HG03066 (cell line): ENCODE measurements around the gene RABEP2.
"Not testable (repeated sequence)": the region's sequence is repeated elsewhere in the genome, so short reads cannot be mapped to it uniquely, and the experiment has no call there.

Source experiments
- ATAC-seq: cut with Tn5 transposase; IDR thresholded peaks from one replicate; pipeline ENCODE4 v1.9.1; 2021; ENCODE audit warnings: low read depth; ENCODE audit not compliant: unreplicated experiment

Gene RABEP2, protein sequence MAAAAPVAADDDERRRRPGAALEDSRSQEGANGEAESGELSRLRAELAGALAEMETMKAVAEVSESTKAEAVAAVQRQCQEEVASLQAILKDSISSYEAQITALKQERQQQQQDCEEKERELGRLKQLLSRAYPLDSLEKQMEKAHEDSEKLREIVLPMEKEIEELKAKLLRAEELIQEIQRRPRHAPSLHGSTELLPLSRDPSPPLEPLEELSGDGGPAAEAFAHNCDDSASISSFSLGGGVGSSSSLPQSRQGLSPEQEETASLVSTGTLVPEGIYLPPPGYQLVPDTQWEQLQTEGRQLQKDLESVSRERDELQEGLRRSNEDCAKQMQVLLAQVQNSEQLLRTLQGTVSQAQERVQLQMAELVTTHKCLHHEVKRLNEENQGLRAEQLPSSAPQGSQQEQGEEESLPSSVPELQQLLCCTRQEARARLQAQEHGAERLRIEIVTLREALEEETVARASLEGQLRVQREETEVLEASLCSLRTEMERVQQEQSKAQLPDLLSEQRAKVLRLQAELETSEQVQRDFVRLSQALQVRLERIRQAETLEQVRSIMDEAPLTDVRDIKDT

DNA sequence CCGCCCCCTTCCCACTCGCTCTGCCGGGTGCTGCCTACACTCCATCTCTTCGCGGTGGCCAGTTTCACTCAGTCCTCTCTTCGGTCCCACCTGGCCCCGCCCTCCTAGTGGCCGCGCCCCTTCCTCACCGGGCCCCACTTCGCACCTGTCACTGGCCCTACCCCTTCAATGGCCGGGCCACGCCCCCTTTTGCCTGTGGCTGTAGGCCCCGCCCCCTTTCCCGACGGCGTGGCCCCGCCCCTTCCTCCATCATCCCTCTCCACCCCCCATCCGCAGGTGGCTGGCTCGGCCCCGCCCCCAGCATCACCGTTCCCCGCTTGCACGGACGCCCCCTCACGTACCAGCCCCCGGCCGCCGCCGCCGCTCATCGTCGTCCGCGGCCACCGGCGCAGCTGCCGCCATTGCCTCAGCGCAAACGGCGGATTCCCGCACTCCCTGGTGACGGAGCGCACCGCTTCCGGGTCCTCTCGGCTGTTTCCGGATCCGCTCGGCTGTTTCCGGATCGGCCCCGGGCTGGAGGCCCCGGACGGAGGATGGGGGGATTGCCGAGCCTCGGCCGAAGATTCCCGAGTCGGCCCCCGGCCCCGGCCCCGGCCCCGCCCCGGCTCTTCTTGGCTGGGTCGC is at the start of gene RABEP2:
RABEP2 (minus strand) TSS at position 477 of the 624 bp plus-strand sequence; CDS start at position 402, 75 bp downstream.
- peak; percentile 49 for ATAC-seq

DNA sequence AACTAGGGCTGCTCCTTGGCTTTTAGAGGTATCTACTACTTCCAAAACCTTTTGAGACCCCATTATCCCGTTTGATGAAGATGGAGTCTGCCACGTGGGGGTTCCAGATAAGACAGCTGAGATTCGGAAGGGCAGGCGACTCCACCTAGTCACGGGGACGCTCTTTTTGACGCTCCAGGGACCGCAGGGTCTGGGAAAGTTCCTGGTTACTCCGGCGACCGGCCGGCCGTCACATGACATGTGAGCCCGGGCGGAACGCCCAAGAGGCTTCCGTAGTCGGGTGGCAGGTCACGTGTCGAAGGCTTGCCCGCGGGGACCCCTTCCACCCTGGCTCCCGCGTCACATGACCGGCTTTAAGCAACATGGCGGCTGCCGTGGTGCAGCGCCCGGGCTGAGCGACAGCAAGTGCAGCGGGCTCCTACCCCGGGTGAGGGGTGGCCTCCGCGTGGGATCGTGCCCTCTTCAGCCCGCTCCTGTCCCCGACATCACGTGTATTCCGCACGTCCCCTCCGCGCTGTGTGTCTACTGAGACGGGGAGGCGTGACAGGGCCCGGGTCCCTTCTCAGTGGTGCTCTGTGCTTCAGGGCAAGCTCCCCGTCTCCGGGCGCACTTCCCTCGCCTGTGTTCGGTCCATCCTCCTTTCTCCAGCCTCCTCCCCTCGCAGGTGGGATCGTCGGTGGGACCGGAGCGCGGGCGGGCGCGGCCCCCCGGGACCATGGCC is 49.6 kb upstream of the RABEP2 start, which contains the start of gene SPNS1:
SPNS1 (plus strand) TSS at position 342 of the 721 bp plus-strand sequence; CDS start at position 716, 374 bp downstream.
- peak; percentile 84 for ATAC-seq

DNA sequence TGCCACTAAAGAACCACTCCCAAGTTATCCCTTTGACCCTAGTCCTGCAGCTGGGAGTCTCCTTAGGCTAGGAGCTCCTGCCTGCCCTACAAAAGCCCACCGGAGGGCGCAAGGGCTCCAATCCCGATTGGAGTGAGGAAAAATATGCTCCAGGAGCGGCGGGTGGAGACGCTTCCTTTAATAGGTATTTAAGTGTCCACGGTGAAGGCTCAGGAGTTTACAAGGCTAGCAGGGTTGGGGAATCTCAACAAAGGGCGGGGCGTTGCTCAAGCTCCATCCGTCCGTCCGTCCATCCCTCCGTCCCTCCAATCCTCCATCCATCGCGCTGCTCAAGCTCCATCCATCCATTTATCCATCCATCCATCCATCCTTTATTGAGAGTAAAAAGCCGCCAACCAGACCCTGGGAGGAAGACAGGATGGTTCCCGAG is 49.0 kb upstream of the RABEP2 start:
- peak; percentile 12 for ATAC-seq

DNA sequence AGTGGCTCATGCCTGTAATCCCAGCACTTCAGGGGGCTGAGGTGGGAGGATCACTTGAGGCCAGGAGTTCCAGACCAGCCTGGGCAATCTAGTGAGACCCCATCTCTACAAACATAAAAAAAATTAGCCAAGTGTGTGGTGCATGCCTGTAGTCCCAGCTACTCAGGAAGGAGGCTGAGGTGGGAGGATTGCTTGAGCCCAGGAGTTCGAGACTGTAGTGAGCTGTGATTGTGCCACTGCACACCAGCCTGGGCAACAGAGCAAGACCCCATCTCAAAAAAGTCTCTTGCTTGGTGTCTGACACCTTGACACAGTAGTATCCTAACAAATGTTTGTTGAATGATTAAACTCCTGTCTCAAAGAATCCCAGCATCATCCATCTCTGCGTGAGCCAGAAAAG is 44.7 kb upstream of the RABEP2 start:
- ATAC-seq: not testable (repeated sequence)

DNA sequence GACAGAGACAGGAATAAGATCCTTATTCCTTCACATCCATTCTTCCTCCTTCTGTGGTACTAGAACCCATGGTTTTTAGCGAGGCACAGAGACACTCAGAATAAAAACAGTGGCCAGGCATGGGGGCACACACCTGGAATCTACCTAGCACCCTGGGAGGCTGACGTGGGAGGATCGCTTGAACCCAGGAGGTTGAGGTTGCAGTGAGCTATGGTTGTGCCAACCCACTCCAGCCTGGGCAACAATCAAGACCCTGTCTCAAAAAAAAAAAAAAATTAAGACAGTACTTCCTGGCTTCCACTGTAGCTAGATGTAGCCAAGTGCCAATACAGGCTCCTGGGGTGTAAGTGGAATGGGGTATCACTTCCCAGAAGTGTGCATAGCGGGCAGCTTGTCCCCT is 42.1 kb upstream of the RABEP2 start:
- no peak for ATAC-seq

DNA sequence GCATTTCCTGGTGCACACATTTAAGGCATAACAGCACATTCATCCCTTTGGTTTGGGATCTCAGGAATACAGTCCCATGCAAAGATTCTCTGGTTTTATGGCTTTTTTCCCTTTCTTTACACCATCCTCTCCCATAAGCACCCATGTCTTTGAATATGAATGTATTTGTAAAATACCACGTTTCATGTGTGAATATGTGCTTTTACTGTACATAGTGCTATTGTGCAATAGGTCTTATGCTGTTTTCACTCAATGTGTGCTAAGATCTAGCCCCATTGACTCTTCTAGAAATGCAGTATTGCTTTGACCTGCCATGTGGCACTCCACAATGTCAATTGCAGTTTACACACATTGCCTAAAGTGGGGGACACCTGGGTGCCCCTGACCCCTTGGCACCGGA is 39.5 kb upstream of the RABEP2 start:
- no peak for ATAC-seq

DNA sequence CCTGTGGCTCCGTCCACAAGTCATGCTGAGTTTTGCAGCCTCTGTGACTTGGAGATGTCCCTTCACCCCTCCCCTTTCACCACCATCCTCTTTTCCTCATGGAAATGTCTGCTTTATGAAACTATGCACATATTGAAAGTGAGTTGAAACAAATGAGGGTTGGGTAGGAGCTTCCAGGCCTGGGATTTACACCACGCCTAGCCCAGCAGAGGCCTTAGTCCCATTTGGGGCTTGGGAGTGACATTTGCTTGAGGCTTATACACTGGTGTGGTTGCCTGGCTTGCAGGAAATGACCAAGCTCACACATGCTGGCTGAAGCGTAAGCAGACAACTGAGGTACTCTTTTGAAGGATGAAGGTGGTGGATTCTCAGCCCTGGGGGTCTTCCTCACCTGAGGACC is 39.0 kb upstream of the RABEP2 start:
- ATAC-seq: no peak

DNA sequence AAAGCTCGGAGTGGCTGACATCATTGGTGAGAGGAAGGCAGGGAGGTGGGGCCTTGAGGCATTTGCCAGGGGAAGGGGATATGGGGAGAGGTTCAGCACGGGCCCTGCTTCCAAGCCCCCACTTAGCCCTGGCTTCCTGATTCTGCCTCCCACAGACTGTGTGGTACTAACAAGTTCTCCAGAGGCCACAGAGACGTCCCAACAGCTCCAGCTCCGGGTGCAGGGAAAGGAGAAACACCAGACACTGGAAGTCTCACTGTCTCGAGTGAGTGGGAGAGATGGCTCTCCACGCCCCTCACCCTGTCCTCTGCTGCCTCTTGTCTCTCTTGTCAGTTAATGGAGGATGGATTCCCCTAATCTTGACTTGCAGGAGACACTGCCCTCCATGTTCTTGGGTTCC is 33.8 kb upstream of the RABEP2 start:
- ATAC-seq: no peak

DNA sequence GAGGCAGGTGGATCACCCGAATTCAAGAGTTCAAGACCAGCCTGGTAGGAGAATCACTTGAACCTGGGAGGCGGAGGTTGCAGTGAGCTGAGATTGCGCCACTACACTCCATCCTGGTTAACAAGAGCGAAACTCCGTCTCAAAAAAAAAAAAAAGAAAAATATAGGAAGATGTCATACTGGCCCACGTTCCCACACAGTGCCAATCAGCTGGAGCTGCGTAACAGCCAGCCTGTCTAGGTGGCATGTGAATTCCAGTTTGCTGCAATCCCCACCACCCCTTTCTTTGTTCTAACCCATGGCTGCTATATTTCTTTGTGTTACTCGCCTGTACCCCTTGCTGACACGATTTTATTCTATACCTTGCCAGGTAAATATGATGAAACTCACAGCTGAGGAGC is 33.2 kb upstream of the RABEP2 start:
- ATAC-seq: no peak

DNA sequence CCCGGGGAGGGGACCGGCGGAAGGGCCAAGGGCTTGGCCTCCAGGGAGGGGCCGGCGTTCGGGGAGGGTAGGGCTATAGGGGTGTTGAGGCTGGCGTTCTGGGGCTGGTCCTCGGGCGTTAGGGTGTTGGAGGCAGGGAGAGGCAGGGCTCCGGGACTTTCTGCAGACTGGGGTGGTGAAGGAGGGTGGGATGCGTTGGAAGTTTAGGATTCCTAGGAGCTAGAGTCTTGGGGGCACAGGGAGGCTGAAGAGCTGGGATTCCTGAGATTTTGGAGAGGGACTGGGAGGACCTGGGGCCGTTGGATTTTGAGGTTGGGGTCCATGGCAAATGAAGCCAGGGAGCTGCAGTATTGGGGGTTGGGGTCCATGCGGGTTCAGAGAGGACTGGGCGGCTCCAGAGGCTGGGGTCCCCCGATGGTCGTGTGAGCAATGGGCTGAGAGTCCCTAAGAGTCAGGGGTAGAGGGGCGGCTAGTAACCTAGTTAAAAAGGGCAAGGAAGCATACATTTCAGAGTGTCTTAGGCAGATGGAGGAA is 26.4 kb upstream of the RABEP2 start:
- no peak for ATAC-seq

DNA sequence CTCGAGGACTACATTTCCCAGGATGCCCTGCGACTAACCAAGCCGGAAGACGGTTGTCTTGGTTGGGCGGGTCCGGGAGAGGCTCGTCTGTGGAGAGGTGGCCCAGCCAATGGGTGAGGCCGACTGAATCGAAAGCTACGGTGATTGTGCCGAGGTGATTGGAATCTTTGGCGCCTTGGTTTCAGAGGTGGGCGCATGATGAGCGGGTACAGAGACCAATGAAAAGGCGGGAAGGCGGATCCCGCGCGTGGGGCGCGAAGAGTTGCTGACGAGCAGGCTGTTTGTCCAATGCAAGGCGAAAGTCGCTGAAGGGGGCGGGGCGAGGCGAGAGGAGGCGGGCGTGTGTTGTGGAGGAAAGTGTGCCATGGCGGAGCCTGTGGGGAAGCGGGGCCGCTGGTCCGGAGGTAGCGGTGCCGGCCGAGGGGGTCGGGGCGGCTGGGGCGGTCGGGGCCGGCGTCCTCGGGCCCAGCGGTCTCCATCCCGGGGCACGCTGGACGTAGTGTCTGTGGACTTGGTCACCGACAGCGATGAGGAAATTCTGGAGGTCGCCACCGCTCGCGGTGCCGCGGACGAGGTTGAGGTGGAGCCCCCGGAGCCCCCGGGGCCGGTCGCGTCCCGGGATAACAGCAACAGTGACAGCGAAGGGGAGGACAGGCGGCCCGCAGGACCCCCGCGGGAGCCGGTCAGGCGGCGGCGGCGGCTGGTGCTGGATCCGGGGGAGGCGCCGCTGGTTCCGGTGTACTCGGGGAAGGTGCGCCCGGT is 25.8 kb upstream of the RABEP2 start, which contains the start of gene NFATC2IP:
NFATC2IP (plus strand) TSS at position 290 of the 762 bp plus-strand sequence; CDS start at position 365, 75 bp downstream.
- ATAC-seq: peak; percentile 87

DNA sequence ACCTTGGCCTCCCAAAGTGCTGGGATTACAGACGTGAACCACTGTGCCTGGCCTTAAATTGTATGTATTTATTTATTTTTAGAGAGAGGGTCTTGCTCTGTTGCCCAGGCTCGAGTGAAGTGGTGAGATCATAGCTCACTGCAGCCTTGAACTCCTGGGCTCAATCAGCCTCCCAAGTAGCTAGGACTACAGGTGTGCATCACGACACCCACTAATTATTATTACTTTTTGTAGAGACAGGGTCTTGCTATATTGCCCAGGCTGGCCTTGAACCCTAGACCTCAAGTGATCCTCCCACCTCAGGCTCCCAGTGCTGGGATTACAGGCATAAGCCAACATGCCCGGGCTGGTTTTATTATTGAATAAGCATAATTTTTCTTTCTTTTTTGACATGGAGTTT is 21.6 kb upstream of the RABEP2 start:
- no peak for ATAC-seq

DNA sequence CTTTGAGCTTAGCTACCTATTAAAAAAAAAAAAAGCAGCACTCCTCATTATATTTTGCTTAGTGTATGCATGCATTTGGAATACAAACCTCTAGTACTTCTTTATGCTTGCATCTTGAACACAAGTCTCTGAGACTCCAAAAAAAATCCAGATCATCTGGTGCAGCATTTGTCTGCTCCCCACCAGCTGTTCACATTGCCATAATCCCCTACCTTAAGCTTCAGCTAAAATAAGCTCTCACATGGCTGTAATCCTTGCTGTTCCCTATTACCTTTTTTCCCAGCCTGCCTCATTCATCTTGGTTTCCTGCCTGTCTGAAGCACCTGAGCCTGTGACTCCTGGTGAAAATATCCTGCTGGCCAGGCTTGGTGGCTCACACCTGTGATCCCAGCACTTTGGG is 18.2 kb upstream of the RABEP2 start:
- ATAC-seq: no peak

DNA sequence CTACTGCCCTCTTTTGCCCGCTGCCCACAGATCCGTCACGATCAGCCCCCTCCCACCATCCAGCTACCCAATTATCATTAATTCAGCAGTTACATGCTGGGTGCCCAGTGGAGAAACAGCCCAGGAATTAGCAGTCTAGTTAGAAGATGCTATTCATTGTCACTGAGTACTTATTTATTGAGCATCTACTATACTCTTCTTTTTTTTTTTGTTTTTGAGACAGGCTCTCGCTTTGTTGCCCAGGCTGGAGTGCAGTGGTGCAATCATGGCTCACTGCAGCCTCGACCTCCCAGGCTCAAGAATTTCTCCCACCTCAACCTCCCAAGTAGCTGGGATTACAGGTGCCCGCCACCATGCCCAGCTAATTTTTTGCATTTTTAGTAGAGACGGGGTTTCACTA is 14.8 kb upstream of the RABEP2 start:
- ATAC-seq: not testable (repeated sequence)

DNA sequence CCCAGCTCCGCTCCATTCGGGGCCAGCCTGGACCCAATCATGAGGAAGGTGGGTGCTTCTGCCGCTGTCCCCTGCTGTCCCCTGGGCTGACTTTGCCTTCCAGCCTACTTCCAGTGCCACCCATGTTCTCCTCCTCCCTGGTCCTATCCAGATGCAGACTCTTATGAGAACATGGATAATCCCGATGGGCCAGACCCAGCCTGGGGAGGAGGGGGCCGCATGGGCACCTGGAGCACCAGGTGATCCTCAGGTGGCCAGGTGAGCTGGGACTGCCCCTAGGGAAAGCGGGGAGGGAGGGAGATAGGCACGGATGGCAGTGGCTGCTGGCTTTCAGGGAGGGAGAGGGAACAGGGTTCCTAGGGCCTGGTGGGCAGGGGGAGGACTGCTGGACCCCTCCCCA is 13.7 kb upstream of the RABEP2 start:
- ATAC-seq: no peak

DNA sequence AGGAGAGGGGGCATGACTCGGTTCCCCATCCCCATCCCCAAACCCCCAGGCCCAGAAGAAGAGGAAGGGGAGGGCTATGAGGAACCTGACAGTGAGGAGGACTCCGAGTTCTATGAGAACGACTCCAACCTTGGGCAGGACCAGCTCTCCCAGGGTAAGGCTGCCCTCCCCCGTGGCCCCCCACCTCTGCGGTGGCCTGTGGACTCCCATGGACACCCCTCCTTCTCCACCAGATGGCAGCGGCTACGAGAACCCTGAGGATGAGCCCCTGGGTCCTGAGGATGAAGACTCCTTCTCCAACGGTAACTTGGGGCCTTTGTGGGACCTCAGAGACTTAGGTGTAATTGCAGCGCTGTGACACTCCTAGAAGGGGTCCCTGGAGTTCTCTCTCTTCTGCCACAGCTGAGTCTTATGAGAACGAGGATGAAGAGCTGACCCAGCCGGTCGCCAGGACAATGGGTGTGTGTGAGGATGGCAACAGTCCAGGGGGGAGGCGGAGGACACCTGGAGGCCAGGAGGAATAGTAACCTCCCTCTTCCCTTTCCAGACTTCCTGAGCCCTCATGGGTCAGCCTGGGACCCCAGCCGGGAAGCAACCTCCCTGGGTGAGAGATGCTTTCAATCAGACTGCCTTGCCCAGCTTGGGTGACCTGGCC is 12.3 kb upstream of the RABEP2 start:
- no peak for ATAC-seq

DNA sequence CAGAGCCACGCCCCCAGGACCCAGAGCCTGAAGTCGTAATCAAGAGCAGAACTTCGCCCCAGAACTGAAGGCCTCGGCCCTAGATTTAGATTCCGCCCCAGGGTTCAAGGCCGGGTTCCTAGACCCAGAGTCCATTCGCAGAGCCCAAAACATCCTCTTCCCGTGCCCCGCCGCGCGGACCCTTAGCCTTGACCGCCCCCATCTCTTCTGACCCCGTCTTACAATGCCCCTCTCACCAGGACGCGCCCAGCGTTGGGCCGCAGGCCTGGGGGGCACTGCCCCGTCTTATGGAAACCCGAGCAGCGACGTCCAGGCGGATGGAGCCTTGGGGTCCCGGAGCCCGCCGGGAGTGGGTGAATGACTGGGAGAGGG is 11.7 kb upstream of the RABEP2 start:
- ATAC-seq: no peak

DNA sequence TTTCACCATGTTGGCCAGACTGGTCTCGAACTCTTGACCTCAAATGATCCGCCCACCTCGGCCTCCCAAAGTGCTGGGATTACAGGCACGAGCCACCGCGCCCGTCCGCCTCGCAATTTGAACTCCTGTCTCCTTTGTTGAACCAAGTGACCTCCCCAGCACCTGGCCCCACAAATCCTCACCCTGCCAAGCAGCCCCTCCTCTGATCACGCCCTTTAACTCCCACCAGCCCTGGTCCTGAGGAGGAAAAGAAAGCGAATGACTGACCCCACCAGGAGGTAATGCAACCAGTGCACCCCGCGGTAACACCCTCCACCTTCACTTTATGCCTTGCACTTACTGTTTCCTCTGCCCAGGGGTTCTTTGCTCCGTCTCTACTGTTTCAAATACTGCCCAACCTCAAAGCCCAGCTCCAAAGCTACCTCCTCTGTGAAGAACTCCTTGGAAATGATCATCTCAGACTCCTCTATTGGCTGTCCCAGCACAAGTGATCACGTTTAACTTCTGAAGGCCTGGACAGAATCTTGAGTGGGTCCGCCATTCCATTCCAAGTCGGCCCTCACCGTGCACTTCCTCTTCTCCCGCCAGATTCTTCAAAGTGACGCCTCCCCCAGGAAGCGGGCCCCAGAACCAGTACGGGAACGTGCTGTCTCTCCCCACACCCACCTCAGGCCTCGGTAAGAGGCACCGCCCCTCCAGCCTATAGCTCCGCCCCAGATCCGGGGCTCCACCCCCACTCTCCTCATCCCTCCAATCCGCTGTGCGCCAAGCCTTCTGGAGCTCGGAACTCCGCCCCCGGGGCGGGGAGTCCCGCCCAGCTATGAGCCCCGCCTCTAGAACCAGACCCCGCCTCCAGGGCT is 11.1 kb upstream of the RABEP2 start:
- peak; percentile 72 for ATAC-seq
